HepG2 (cell line): ENCODE measurements around the gene FOXP3. TPM values are rescaled to one million over a fixed set of nuclear protein-coding genes. Genes with fewer than 3 reads are reported as not detected.

Experiments used
- CEBPG ChIP-seq: IDR thresholded peaks from 2 replicates; pipeline ENCODE4 v1.6.1; 2016
- ETV5 ChIP-seq: IDR thresholded peaks from 2 replicates; pipeline ENCODE4 v1.6.1; 2018; ENCODE audit warnings: missing biosample characterization, missing genetic modification reagents, inconsistent platforms, borderline replicate concordance
- KAT7 ChIP-seq: IDR thresholded peaks from 2 replicates; pipeline ENCODE4 v1.6.1; 2018; ENCODE audit warnings: borderline replicate concordance, missing compliant biosample characterization
- NFE2L2 ChIP-seq: fragments of 150-350 bp; IDR thresholded peaks from 2 replicates; pipeline ENCODE4 v1.6.1; 2014; ENCODE audit warnings: low read length
- SATB2 ChIP-seq: sonication (generic); formaldehyde crosslinking; IDR thresholded peaks from 2 replicates; pipeline ENCODE4 v1.5.0; 2020; ENCODE audit warnings: missing genetic modification reagents
- SMAD3 ChIP-seq: sonication (generic); formaldehyde crosslinking; IDR thresholded peaks from 2 replicates; pipeline ENCODE4 v1.4.0; 2020; ENCODE audit warnings: missing genetic modification reagents
- SMARCE1 ChIP-seq: fragments of 450-650 bp; IDR thresholded peaks from 2 replicates; pipeline ENCODE4 v1.6.1; 2017; ENCODE audit warnings: borderline replicate concordance
- ZNF20 ChIP-seq: sonication (generic); formaldehyde crosslinking; IDR thresholded peaks from 2 replicates; pipeline ENCODE4 v1.4.0; 2020; ENCODE audit warnings: mild to moderate bottlenecking, moderate library complexity, missing genetic modification reagents
- ZNF224 ChIP-seq: sonication (generic); formaldehyde crosslinking; IDR thresholded peaks from 2 replicates; pipeline ENCODE4 v1.5.0; 2020; ENCODE audit warnings: mild to moderate bottlenecking, missing genetic modification reagents
- ZNF441 ChIP-seq: sonication (generic); formaldehyde crosslinking; IDR thresholded peaks from 2 replicates; pipeline ENCODE4 v1.7.0; 2021; ENCODE audit warnings: missing genetic modification reagents, borderline replicate concordance
- polyA plus RNA-seq, 8 experiments: library from polyadenylated mRNA; depleted of rRNA in 3 of 8; stranded (reverse) in 7 of 8; unstranded in 1 of 8; fragments of >200 nt; fragmentation: Illumina TruSeq in 4 of 8; extraction: Trizol in 4 of 8; gene quantifications; 2 replicates each; pipeline versions ENCODE4 v1.2.1 to v1.2.3, GENCODE V29; 2011 to 2016; ENCODE audit warnings: low read depth in 4 of 8, missing spikeins in 1 of 8, mixed read lengths in 1 of 8; ENCODE audit not compliant: insufficient read depth in 1 of 8
- total RNA-seq, 5 experiments: library from RNA; depleted of rRNA; stranded (reverse); fragments of >200 nt; fragmentation: Illumina TruSeq; extraction: Trizol; gene quantifications; 2 replicates each; pipeline ENCODE4 v1.2.3, GENCODE V29; 2016; ENCODE audit warnings: low read depth in 1 of 5
- TF ChIP-seq, protein P1 (sequence below): sonication (generic); formaldehyde crosslinking; IDR thresholded peaks from 2 replicates; pipeline ENCODE4 v1.5.0; 2020; ENCODE audit warnings: mild to moderate bottlenecking, missing genetic modification reagents
- TF ChIP-seq, protein P2 (sequence below): sonication (generic); formaldehyde crosslinking; IDR thresholded peaks from 2 replicates; pipeline ENCODE4 v1.8.0; 2022; ENCODE audit warnings: mild to moderate bottlenecking, missing genetic modification reagents, borderline replicate concordance
- TF ChIP-seq, protein P3 (sequence below): IDR thresholded peaks from 2 replicates; pipeline ENCODE4 v1.4.0; 2020; ENCODE audit warnings: mild to moderate bottlenecking, missing genetic modification reagents
- TF ChIP-seq, protein P4 (sequence below): sonication (generic); formaldehyde crosslinking; IDR thresholded peaks from 2 replicates; pipeline ENCODE4 v1.8.0; 2022; ENCODE audit warnings: missing genetic modification reagents, mild to moderate bottlenecking, borderline replicate concordance

The FOXP3 gene
- total and polyA plus RNA-seq, 2 of the 13 experiments (the other 11 are each of a cell fraction or from before 2014, with no cell fraction given) = 0.04 TPM; not detected in 1

DNA sequence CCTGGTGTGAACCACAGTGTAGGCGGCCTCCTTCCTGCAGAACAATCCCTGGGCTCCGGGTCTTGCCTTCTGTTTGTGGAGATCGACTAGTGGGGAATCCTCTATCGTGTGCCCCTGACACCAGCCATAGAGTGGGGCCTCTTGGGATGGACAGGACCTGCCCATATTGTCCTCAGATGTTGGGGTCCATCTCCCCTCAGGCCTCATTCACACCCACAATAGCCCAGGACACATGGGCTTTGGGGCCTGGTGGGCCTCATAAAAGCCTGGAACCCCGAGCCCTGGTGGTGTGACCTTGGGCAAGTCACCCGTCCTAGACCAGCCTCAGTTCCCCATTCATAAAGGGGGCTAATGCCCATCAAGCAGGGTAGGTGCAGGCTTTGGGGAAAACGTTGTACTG is 25.7 kb upstream of the FOXP3 start (continued):
- TF ChIP-seq, protein P1, sequence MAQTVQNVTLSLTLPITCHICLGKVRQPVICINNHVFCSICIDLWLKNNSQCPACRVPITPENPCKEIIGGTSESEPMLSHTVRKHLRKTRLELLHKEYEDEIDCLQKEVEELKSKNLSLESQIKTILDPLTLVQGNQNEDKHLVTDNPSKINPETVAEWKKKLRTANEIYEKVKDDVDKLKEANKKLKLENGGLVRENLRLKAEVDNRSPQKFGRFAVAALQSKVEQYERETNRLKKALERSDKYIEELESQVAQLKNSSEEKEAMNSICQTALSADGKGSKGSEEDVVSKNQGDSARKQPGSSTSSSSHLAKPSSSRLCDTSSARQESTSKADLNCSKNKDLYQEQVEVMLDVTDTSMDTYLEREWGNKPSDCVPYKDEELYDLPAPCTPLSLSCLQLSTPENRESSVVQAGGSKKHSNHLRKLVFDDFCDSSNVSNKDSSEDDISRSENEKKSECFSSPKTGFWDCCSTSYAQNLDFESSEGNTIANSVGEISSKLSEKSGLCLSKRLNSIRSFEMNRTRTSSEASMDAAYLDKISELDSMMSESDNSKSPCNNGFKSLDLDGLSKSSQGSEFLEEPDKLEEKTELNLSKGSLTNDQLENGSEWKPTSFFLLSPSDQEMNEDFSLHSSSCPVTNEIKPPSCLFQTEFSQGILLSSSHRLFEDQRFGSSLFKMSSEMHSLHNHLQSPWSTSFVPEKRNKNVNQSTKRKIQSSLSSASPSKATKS (CRISPR knock-in tag) = no peak
- TF ChIP-seq, protein P2, sequence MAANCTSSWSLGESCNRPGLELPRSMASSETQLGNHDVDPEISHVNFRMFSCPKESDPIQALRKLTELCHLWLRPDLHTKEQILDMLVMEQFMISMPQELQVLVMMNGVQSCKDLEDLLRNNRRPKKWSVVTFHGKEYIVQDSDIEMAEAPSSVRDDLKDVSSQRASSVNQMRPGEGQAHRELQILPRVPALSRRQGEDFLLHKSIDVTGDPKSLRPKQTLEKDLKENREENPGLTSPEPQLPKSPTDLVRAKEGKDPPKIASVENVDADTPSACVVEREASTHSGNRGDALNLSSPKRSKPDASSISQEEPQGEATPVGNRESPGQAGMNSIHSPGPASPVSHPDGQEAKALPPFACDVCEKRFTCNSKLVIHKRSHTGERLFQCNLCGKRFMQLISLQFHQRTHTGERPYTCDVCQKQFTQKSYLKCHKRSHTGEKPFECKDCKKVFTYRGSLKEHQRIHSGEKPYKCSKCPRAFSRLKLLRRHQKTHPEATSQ (CRISPR knock-in tag) = no peak
- no peak for TF ChIP-seq SMARCE1
- TF ChIP-seq, protein P3, sequence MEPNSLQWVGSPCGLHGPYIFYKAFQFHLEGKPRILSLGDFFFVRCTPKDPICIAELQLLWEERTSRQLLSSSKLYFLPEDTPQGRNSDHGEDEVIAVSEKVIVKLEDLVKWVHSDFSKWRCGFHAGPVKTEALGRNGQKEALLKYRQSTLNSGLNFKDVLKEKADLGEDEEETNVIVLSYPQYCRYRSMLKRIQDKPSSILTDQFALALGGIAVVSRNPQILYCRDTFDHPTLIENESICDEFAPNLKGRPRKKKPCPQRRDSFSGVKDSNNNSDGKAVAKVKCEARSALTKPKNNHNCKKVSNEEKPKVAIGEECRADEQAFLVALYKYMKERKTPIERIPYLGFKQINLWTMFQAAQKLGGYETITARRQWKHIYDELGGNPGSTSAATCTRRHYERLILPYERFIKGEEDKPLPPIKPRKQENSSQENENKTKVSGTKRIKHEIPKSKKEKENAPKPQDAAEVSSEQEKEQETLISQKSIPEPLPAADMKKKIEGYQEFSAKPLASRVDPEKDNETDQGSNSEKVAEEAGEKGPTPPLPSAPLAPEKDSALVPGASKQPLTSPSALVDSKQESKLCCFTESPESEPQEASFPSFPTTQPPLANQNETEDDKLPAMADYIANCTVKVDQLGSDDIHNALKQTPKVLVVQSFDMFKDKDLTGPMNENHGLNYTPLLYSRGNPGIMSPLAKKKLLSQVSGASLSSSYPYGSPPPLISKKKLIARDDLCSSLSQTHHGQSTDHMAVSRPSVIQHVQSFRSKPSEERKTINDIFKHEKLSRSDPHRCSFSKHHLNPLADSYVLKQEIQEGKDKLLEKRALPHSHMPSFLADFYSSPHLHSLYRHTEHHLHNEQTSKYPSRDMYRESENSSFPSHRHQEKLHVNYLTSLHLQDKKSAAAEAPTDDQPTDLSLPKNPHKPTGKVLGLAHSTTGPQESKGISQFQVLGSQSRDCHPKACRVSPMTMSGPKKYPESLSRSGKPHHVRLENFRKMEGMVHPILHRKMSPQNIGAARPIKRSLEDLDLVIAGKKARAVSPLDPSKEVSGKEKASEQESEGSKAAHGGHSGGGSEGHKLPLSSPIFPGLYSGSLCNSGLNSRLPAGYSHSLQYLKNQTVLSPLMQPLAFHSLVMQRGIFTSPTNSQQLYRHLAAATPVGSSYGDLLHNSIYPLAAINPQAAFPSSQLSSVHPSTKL (CRISPR knock-in tag) = no peak
- no peak for TF ChIP-seq NFE2L2
- TF ChIP-seq ZNF441 (CRISPR knock-in tag) = no peak
- no peak for TF ChIP-seq ETV5 (CRISPR knock-in tag)
- no peak for TF ChIP-seq KAT7 (CRISPR knock-in tag)
- TF ChIP-seq ZNF224 (CRISPR knock-in tag) = no peak
- no peak for TF ChIP-seq SMAD3
- TF ChIP-seq, protein P4, sequence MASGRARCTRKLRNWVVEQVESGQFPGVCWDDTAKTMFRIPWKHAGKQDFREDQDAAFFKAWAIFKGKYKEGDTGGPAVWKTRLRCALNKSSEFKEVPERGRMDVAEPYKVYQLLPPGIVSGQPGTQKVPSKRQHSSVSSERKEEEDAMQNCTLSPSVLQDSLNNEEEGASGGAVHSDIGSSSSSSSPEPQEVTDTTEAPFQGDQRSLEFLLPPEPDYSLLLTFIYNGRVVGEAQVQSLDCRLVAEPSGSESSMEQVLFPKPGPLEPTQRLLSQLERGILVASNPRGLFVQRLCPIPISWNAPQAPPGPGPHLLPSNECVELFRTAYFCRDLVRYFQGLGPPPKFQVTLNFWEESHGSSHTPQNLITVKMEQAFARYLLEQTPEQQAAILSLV (CRISPR knock-in tag) = no peak
- TF ChIP-seq SATB2 = no peak
- TF ChIP-seq CEBPG (CRISPR knock-in tag) = no peak
- no peak for TF ChIP-seq ZNF20 (CRISPR knock-in tag)
